C4-2B (cell line): ENCODE measurements around the gene RCOR1.
"Not testable (repeated sequence)": the region's sequence is repeated elsewhere in the genome, so short reads cannot be mapped to it uniquely, and the experiment has no call there.

Experiments used
- H3K27ac ChIP-seq: fragments of 450-650 bp; 2 replicates; pipeline ENCODE4 v1.5.1; 2017
- CTCF ChIP-seq: fragments of 450-650 bp; conservative IDR thresholded peaks from 2 replicates; pipeline ENCODE4 v1.5.1; 2017; ENCODE audit warnings: mild to moderate bottlenecking
- ZFX ChIP-seq: fragments of 450-650 bp; IDR thresholded peaks from 2 replicates; pipeline ENCODE4 v1.6.1; 2017

Gene RCOR1

DNA sequence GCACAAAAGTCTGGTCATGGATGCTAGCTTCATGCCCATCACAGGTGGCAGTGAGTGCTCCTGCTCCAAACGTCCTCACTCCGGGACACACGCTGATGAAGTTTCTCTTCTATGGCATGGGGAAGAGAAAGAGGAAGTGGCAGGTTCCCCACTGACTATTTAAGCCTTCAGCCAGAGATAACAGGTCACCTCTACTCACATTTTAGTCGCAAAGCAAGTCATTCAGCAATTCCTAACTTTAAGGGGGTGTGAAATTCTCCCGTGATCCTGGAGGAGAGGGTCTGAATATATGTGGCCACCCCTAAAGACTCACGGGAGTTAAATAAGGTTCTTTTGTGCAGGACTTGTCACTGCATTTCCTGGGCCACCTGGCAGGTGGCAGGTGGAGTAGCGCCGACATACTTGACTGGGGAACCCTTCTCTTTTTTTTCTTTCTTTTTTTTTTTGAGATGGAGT is 18.8 kb upstream of the RCOR1 start:
- no peak for TF ChIP-seq ZFX
- TF ChIP-seq CTCF: no peak
- no peak overlapping the region for H3K27ac ChIP-seq

DNA sequence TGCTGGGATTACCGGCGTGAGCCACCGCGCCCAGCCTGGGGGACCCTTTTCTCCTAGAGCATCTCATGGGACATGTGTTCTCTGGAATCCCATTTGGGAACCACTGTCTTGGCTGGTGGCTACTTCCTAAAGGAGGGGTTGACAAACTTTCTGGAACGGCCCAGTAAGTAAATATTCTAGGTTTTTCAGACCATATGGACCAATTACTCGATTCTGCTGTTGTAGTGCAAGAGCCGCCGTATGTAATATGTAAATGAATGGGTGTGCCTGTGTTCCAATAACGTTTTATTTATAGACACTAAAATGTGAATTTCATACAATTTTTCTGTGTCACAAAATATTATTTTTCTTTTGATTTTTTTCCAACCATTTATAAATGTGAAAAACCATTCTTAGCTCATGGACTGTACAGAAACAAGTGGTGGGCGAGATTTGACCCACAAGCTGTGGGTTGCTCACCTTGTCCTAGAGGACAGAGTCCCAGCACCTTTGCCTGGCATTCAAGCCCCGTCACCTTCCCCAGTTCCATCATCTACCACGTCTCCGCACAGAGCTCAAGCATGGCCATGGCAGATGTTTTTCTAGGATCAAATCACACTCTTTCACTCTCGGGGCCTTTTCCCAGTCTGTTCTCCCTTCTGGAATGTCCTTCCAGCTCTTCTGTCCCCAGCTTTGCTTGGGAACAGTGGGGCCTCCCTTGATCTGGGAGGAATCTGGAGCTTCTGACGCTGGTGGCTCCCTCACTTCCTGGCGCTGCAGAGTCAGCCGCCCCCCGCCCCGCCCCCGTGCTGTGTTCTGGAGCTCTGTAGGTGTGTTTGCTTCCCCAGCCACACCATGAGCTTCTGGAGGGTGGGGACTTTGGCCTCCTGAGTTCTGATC is 17.9 kb upstream of the RCOR1 start:
- H3K27ac ChIP-seq: no peak overlapping the region
- TF ChIP-seq ZFX: no peak
- no peak for TF ChIP-seq CTCF

DNA sequence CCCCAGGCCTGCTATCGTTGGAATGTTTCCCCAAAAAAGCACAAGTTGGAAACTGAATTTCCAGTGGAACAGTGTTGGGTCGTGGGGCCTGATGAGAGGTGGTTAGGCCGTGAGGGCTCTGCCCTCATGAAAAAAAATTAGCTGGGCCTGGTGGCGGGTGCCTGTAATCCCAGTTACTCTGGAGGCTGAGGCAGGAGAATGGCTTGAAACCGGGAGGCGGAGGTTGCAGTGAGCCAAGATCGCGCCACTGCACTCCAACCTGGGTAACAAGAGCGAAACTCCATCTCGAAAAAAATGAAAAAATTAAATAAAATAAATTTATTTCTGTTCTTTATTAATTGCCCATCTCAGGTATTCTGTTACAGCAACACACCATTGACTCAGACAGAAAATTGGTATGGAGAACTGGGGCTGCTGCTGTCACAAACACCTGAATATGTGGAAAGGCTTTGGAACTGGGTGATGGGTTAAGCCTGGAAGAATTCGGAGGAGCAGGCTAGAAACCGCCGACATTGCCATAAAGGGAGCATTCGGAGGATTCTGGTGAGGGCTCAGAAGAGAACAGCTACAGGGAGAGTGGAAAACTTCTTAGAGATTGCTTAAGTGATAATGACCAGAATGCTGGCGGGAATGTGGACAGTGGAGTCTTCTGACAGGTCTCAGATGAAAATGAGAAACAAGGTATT is 17.1 kb upstream of the RCOR1 start:
- no peak for TF ChIP-seq CTCF
- TF ChIP-seq ZFX: no peak
- no peak overlapping the region for H3K27ac ChIP-seq

DNA sequence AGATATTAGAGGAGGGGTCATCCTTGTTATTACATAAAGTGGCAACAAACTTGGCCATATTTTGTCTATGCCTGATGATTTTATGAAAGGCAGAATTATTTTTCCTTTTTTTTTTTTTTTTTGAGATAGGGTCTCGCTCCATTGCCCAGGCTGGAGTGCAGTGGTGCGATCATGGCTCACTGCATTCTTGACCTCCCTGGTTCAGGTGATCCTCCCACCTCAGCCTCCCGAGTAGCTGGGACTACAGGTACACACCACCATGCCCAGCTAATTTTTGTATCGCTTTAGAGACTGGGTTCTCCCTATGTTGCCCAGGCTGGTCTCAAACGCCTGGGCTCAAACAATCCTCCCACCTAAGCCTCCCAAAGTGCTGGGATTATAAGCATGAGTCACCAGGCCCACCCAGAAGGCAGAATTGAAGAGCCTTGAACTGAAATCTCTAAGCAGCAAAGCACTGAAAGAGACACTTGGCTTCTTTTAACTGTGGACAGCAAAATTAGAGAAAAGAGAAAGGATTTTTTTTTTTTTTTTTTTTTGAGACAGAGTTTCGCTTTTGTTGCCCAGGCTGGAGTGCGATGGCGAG is 16.5 kb upstream of the RCOR1 start:
- not testable (repeated sequence) for H3K27ac ChIP-seq

DNA sequence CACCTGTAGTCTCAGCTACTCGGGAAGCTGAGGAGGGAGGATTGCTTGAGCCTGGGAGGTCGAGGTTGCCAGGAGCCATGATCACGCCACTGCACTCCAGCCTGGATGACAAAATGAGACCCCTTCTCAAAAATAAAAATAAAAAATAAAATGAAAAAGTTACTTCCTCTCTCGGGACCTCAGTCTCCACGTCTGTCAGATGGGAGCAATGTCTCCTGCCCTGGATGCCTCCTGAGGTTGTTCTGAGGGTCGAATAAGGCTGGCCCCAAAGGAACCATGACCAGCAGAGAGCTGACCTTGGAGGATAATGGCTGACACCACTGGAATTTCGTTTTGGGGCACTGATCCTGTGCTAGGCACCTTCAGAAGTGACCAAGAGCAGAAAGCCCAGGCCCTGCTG is 13.6 kb upstream of the RCOR1 start:
- no peak overlapping the region for H3K27ac ChIP-seq
- TF ChIP-seq CTCF (no peak), ZFX (no peak)

DNA sequence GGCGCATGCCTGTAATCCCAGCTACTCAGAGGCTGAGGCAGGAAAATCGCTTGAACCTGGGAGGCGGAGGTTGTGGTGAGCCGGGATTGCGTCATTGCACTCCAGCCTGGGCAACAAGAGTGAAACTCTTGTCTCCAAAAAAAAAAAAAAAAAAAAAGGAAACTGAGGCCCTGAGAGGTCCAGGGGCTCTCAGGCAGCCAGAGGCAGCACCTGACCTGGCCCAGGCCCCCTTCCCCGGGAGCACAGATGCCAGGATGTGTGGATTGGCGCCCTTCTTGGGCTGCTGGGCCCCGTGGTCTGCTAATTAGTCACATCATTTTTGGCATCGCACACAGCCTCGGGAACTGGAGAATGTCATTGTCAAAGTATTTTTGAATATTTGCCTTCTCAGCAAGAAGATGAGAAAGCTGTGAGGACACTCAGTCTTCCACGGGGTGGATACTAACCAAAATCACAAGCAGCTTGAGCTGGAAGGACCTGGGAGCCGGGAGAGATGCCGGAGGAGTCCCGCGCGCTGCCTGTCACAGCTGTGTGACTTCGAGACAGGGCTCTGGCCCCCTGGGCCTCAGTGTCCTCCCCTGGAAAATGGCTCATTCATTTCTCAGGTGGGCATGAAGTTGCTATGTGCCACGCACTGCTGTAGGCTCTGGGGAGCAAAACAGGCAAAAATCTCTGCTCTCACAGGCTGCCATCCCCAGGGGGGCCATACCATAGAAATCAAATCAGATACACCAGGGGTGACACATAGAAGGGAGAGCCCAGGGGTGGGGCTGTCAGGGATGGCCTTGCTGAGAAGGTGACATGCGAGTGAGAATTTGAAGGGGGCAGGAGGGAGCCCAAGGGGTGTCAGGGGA is 12.5 kb upstream of the RCOR1 start:
- H3K27ac ChIP-seq: no peak overlapping the region
- TF ChIP-seq ZFX (no peak), CTCF (no peak)

GRCh38 chr14:102580550-102581110 is 11.8 kb upstream of the RCOR1 start:
- TF ChIP-seq ZFX (no peak), CTCF (no peak)
- no peak overlapping the region for H3K27ac ChIP-seq
